Calu3 (cell line): Measurements from ENCODE around the gene SHROOM3. TPM values are rescaled to one million over a fixed set of nuclear protein-coding genes. Genes with fewer than 3 reads are reported as not detected.

ENCODE experiments used
- BruUV-seq: library from RNA; stranded (reverse); fragments of 400-500 nt; replicated peaks from 2 replicates; lab custom pipeline; 2021; lab: Mats Ljungman, UMichigan
- CTCF ChIA-PET: fragments of 300-600 bp; sonication (Branson Sonifier 250); formaldehyde crosslinking; loops from one replicate; lab custom pipeline; 2022; ENCODE audit warnings: antibody characterized with exemption; lab: Charles Lee
- DNase-seq: peaks from one replicate; pipeline ENCODE4 v3.0.0; 2022
- H3K27ac Mint-ChIP-seq: one replicate; pipeline ENCODE4 v1.8.0; 2022; ENCODE audit warnings: mixed read lengths; ENCODE audit not compliant: unreplicated experiment
- H3K27me3 Mint-ChIP-seq: one replicate; pipeline ENCODE4 v1.8.0; 2022; ENCODE audit warnings: mixed read lengths; ENCODE audit not compliant: unreplicated experiment
- H3K36me3 Mint-ChIP-seq: one replicate; pipeline ENCODE4 v1.8.0; 2022; ENCODE audit warnings: mild to moderate bottlenecking, moderate library complexity, mixed read lengths; ENCODE audit not compliant: insufficient read depth, unreplicated experiment
- H3K4me1 Mint-ChIP-seq: one replicate; pipeline ENCODE4 v1.8.0; 2022; ENCODE audit warnings: mild to moderate bottlenecking, low read depth, mixed read lengths; ENCODE audit not compliant: unreplicated experiment
- H3K4me3 Mint-ChIP-seq: one replicate; pipeline ENCODE4 v1.8.0; 2022; ENCODE audit warnings: mild to moderate bottlenecking, low read depth, moderate library complexity, mixed read lengths; ENCODE audit not compliant: unreplicated experiment
- H3K9me3 Mint-ChIP-seq: one replicate; pipeline ENCODE4 v1.8.0; 2022; ENCODE audit warnings: low read depth, mixed read lengths; ENCODE audit not compliant: unreplicated experiment
- intact Hi-C: fragments of 100-400 bp; cut with micrococcal nuclease; formaldehyde crosslinking; loops from one replicate; pipeline ENCODE4 v1.10.0; 2022; ENCODE audit not compliant: unreplicated experiment
- total RNA-seq: library from RNA; stranded (reverse); gene quantifications from 2 replicates; pipeline ENCODE4 v1.2.3, GENCODE V29; 2022
- TF ChIP-seq, protein P1 (sequence below): fragments of 200-600 bp; IDR thresholded peaks from one replicate; pipeline ENCODE4 v1.8.0; 2022; ENCODE audit warnings: antibody characterized with exemption; ENCODE audit not compliant: unreplicated experiment

Gene SHROOM3
- total RNA-seq, 1 experiment from 2014 or later = 114 TPM

DNA sequence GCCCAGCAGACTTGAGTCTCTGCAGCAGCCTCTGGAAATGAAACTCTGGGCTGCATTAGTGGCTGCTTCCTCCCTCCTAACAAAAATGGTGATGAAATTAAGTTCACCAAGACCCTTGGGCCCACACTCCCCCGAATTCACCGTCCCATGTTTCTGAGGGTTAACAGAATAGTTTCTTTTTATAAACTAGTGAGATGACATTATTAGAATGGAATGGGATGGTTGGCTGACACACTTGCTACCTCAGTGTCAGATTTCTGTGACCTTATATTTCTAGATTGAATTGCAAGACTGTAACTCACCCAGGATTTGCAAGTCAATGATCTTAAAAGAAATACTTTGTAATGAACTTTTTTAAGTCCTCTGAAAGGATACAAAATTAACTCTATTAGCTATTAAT lies 127.1 kb downstream of the SHROOM3 start:
- peaks cover 42% of the 10 kb centered on the region for H3K4me1 Mint-ChIP-seq
- H3K27me3 Mint-ChIP-seq = no peaks in the 10 kb centered on the region
- CTCF ChIA-PET = no interaction called here
- H3K36me3 Mint-ChIP-seq = no peaks in the 10 kb centered on the region
- TF ChIP-seq, protein P1, sequence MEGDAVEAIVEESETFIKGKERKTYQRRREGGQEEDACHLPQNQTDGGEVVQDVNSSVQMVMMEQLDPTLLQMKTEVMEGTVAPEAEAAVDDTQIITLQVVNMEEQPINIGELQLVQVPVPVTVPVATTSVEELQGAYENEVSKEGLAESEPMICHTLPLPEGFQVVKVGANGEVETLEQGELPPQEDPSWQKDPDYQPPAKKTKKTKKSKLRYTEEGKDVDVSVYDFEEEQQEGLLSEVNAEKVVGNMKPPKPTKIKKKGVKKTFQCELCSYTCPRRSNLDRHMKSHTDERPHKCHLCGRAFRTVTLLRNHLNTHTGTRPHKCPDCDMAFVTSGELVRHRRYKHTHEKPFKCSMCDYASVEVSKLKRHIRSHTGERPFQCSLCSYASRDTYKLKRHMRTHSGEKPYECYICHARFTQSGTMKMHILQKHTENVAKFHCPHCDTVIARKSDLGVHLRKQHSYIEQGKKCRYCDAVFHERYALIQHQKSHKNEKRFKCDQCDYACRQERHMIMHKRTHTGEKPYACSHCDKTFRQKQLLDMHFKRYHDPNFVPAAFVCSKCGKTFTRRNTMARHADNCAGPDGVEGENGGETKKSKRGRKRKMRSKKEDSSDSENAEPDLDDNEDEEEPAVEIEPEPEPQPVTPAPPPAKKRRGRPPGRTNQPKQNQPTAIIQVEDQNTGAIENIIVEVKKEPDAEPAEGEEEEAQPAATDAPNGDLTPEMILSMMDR = no peak
- intact Hi-C loops = loop anchor here (2.0 kb wide), 1 partner anchor 49 kb away; no protein-coding TSS in a partner anchor
- peak overlapping the region; percentile 91 for H3K27ac Mint-ChIP-seq
- no TSS peak for BruUV-seq
- no peak for DNase-seq
- H3K4me3 Mint-ChIP-seq = no peak overlapping the region
- no peaks in the 10 kb centered on the region for H3K9me3 Mint-ChIP-seq

DNA sequence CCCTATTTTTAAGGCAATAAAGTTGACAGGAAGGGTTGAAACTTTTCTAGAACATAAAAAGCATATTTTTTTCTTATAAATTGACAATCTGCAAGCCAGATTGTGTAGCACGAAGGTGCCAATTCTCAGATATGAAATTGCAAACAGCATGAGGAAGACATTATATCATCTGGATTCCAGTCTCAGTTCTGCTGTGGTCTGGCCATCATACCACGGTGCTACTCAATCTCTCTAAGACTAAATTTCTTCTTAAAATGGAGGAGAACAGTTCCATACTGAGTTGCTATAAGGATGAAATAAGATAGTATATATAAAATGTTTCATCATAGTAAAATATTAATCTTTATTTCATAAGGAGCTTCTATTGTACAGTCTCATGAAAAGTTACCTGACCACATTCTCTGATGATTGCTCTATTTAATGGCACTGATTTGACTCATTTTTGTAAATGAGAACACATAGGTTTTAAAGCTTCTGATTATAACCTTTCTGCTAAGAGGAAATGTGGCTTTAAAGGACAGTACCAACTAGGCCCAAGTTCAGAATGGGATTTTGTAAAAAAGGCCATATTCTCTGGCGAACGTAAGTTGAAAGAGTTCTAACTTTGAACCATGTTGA lies 127.9 kb downstream of the SHROOM3 start:
- BruUV-seq = no TSS peak

DNA sequence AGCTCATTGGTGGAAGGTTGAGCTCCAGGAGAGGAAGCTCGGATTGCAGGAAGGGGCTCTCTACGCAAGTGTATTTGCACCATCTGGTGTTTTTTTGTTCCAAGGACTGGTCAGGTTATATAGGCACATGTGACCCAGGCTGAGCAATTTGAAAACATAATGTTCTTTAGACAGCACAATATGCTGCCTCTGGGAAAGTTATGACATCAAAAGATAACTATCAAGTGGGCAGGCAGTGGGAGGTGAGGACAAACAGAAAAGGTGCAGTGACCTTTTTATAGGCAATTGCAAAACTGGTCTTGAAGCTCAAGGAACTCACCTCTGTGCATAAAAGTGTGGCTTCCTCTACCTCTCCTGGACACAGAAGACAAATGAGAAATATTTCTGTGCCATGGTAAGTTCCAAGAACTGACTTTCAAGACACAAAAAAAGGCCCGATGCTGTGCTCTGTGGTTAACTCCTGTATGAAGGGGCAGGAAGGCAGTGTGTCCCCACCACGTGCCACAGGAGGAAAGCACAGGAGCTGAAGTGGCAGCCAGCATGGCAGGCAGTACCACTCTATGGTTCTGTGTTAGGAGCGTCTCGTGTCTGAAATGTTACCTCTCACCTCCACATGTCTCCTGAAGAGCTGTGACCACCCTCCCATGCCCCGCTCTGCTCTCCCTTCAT lies 128.6 kb downstream of the SHROOM3 start:
- no TSS peak for BruUV-seq
- DNase-seq = no peak
- CTCF ChIA-PET = interaction anchor here (0.6 to 1.1 kb wide), 5 partner anchors 12 to 616 kb away, joined by 3 to 7 read pairs (median 3); no protein-coding TSS in a partner anchor
- Mint-ChIP-seq H3K4me3 (no peak overlapping the region), H3K27ac (peak overlapping the region; percentile 91), H3K36me3 (no peaks in the 10 kb centered on the region), H3K27me3 (no peaks in the 10 kb centered on the region), H3K9me3 (no peaks in the 10 kb centered on the region), H3K4me1 (peaks cover 53% of the 10 kb centered on the region)
- intact Hi-C loops = loop anchor here (2.0 kb wide), 1 partner anchor 51 kb away; no protein-coding TSS in a partner anchor
- TF ChIP-seq, protein P1 = no peak

More for the DNA sequence above, 127.9 kb downstream of the SHROOM3 start:
- Mint-ChIP-seq H3K9me3 (no peaks in the 10 kb centered on the region), H3K27ac (peak overlapping the region; percentile 91), H3K36me3 (no peaks in the 10 kb centered on the region), H3K27me3 (no peaks in the 10 kb centered on the region), H3K4me3 (no peak overlapping the region), H3K4me1 (peaks cover 47% of the 10 kb centered on the region)
- intact Hi-C loops = loop anchor here (2.0 kb wide), 1 partner anchor 50 kb away; no protein-coding TSS in a partner anchor
- DNase-seq = no peak
- TF ChIP-seq, protein P1 = no peak
- CTCF ChIA-PET = interaction anchor here (0.6 to 1.1 kb wide), 4 partner anchors 12 to 171 kb away, joined by 3 to 7 read pairs (median 4); no protein-coding TSS in a partner anchor

GRCh38 chr4:76564123-76564915 lies 129.3 kb downstream of the SHROOM3 start:
- CTCF ChIA-PET = interaction anchor here (0.6 to 1.1 kb wide), 2 partner anchors 38 to 615 kb away, joined by 3 read pairs; no protein-coding TSS in a partner anchor
- TF ChIP-seq, protein P1 = no peak
- H3K27me3 Mint-ChIP-seq = no peaks in the 10 kb centered on the region
- no TSS peak for BruUV-seq
- peak overlapping the region; percentile 91 for H3K27ac Mint-ChIP-seq
- H3K4me3 Mint-ChIP-seq = no peak overlapping the region
- H3K36me3 Mint-ChIP-seq = no peaks in the 10 kb centered on the region
- DNase-seq = no peak
- peaks cover 53% of the 10 kb centered on the region for H3K4me1 Mint-ChIP-seq
- H3K9me3 Mint-ChIP-seq = no peaks in the 10 kb centered on the region
- intact Hi-C loops = no loop called here
